HepG2 (cell line): ENCODE results near the gene RUNDC1. TPM values are rescaled to one million over a fixed set of nuclear protein-coding genes. Genes with fewer than 3 reads are reported as not detected.

ENCODE experiments used
- ATF3 ChIP-seq: sonication (generic); formaldehyde crosslinking; IDR thresholded peaks from 2 replicates; pipeline ENCODE4 v1.4.0; 2020; ENCODE audit warnings: missing genetic modification reagents
- EHMT2 ChIP-seq: fragments of 200-600 bp; sonication (generic); IDR thresholded peaks from 2 replicates; pipeline ENCODE4 v1.7.0; 2017; ENCODE audit warnings: antibody characterized with exemption, low read depth, low read length, borderline replicate concordance
- ELF3 ChIP-seq: IDR thresholded peaks from 2 replicates; pipeline ENCODE4 v1.6.1; 2016; ENCODE audit warnings: missing genetic modification reagents, missing compliant biosample characterization
- ETS1 ChIP-seq: sonication (generic); formaldehyde crosslinking; IDR thresholded peaks from 2 replicates; pipeline ENCODE4 v1.4.0; 2020; ENCODE audit warnings: missing genetic modification reagents
- FOXA3 ChIP-seq: IDR thresholded peaks from 2 replicates; pipeline ENCODE4 v1.6.1; 2016; ENCODE audit warnings: missing genetic modification reagents, missing compliant biosample characterization
- GMEB2 ChIP-seq: IDR thresholded peaks from 2 replicates; pipeline ENCODE4 v1.6.1; 2016; ENCODE audit warnings: missing biosample characterization, missing genetic modification reagents, low read depth
- HNF4A ChIP-seq: sonication (generic); formaldehyde crosslinking; IDR thresholded peaks from 2 replicates; pipeline ENCODE4 v1.4.0; 2020; ENCODE audit warnings: missing genetic modification reagents
- HOXA9 ChIP-seq: sonication (generic); formaldehyde crosslinking; IDR thresholded peaks from 2 replicates; pipeline ENCODE4 v1.8.1; 2022; ENCODE audit warnings: missing genetic modification reagents, mild to moderate bottlenecking, moderate library complexity, borderline replicate concordance
- MYC ChIP-seq: sonication (generic); formaldehyde crosslinking; IDR thresholded peaks from 2 replicates; pipeline ENCODE4 v1.9.0; 2021; ENCODE audit warnings: missing genetic modification reagents, borderline replicate concordance
- NFAT5 ChIP-seq: sonication (generic); formaldehyde crosslinking; IDR thresholded peaks from 2 replicates; pipeline ENCODE4 v1.4.0; 2020; ENCODE audit warnings: missing genetic modification reagents
- NFIC ChIP-seq: IDR thresholded peaks from 2 replicates; pipeline ENCODE4 v1.6.1; 2012; ENCODE audit warnings: mild to moderate bottlenecking, low read length, inconsistent platforms
- RERE ChIP-seq: IDR thresholded peaks from 2 replicates; pipeline ENCODE4 v1.6.1; 2016; ENCODE audit warnings: low read depth, missing genetic modification reagents, missing compliant biosample characterization
- RNF2 ChIP-seq: fragments of 450-650 bp; conservative IDR thresholded peaks from 2 replicates; pipeline ENCODE4 v1.6.1; 2016; ENCODE audit warnings: low read depth
- SIX1 ChIP-seq: sonication (generic); formaldehyde crosslinking; IDR thresholded peaks from 2 replicates; pipeline ENCODE4 v1.4.0; 2020; ENCODE audit warnings: missing genetic modification reagents, borderline replicate concordance
- ZNF274 ChIP-seq: sonication (generic); formaldehyde crosslinking; IDR thresholded peaks from 2 replicates; pipeline ENCODE4 v1.5.1; 2020; ENCODE audit warnings: mild to moderate bottlenecking, missing genetic modification reagents
- ZNF549 ChIP-seq: sonication (generic); formaldehyde crosslinking; IDR thresholded peaks from 2 replicates; pipeline ENCODE4 v1.5.0; 2020; ENCODE audit warnings: missing genetic modification reagents
- ZNF772 ChIP-seq: sonication (generic); formaldehyde crosslinking; IDR thresholded peaks from 2 replicates; pipeline ENCODE4 v1.5.0; 2020; ENCODE audit warnings: mild to moderate bottlenecking, missing genetic modification reagents
- polyA plus RNA-seq, 8 experiments: library from polyadenylated mRNA; depleted of rRNA in 3 of 8; stranded (reverse) in 7 of 8; unstranded in 1 of 8; fragments of >200 nt; fragmentation: Illumina TruSeq in 4 of 8; extraction: Trizol in 4 of 8; gene quantifications; 2 replicates each; pipeline versions ENCODE4 v1.2.1 to v1.2.3, GENCODE V29; 2011 to 2016; ENCODE audit warnings: low read depth in 4 of 8, missing spikeins in 1 of 8, mixed read lengths in 1 of 8; ENCODE audit not compliant: insufficient read depth in 1 of 8
- total RNA-seq, 5 experiments: library from RNA; depleted of rRNA; stranded (reverse); fragments of >200 nt; fragmentation: Illumina TruSeq; extraction: Trizol; gene quantifications; 2 replicates each; pipeline ENCODE4 v1.2.3, GENCODE V29; 2016; ENCODE audit warnings: low read depth in 1 of 5

Gene RUNDC1
- total and polyA plus RNA-seq, 2 of the 13 experiments (the other 11 are each of a cell fraction or from before 2014, with no cell fraction given): 10.3 to 11.4 TPM

GRCh38 chr17:42975265-42975664 lies 5.1 kb upstream of the RUNDC1 start (continued):
- no peak for TF ChIP-seq NFIC
- TF ChIP-seq HNF4A (CRISPR knock-in tag): peak; percentile 57
- no peak for TF ChIP-seq ZNF549 (CRISPR knock-in tag)
- TF ChIP-seq RERE: no peak
- TF ChIP-seq GMEB2 (CRISPR knock-in tag): no peak
- TF ChIP-seq HOXA9 (CRISPR knock-in tag): no peak
- no peak for TF ChIP-seq ETS1
- no peak for TF ChIP-seq MYC (CRISPR knock-in tag)
- no peak for TF ChIP-seq RNF2
- no peak for TF ChIP-seq ZNF274 (CRISPR knock-in tag)
- peak; percentile 25; the same call in 1 of the 2 replicates for TF ChIP-seq ZNF772
- no peak for TF ChIP-seq ATF3 (CRISPR knock-in tag)
- TF ChIP-seq ELF3 (CRISPR knock-in tag): peak; percentile 52; the same call in 1 of the 2 replicates
- no peak for TF ChIP-seq EHMT2
- no peak for TF ChIP-seq NFAT5 (CRISPR knock-in tag)
- TF ChIP-seq FOXA3 (CRISPR knock-in tag): 0 out of 2 replicates have a peak, but pooled peaks have one; percentile 6
- no peak for TF ChIP-seq SIX1
